ENCODE measurements around the gene CD109. TPM values are rescaled to one million over a fixed set of nuclear protein-coding genes. Genes with fewer than 3 reads are reported as not detected.

Gene CD109
- total and polyA plus RNA-seq, 2 of the 8 experiments (the other 6 are each of a cell fraction or from before 2014, with no cell fraction given), result 1.4 to 5.3 TPM

- TF ChIP-seq CHD7 (IDR thresholded peaks at IDR 0.05; ENCODE audit: insufficient replicate concordance, low read length) (no peak), YY1 (IDR thresholded peaks at IDR 0.05; ENCODE audit: low read depth, low read length) (no peak), RNF2 (IDR thresholded peaks at IDR 0.05; ENCODE audit: borderline replicate concordance, low read depth, low read length, missing control alignments, poor library complexity, severe bottlenecking) (no peak), EP300 (IDR thresholded peaks at IDR 0.05; ENCODE audit: borderline replicate concordance in 1 of 2, low read depth in 2 of 2, low read length in 2 of 2) (no peak), GABPA (IDR thresholded peaks at IDR 0.05; ENCODE audit: borderline replicate concordance, insufficient read depth, low read length) (no peak)
- TF ChIP-seq, protein P1, sequence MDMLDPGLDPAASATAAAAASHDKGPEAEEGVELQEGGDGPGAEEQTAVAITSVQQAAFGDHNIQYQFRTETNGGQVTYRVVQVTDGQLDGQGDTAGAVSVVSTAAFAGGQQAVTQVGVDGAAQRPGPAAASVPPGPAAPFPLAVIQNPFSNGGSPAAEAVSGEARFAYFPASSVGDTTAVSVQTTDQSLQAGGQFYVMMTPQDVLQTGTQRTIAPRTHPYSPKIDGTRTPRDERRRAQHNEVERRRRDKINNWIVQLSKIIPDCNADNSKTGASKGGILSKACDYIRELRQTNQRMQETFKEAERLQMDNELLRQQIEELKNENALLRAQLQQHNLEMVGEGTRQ (IDR thresholded peaks at IDR 0.05; ENCODE audit: low read length), result no peak
These were observed 15.6 kb upstream of the CD109 start (continued) for GRCh38 chr6:73680289-73680918.

All from H1 (cell line).